Left renal cortex interstitium (tissue), 4 donors: ENCODE results near the gene CFAP54. TPM values are rescaled to one million over a fixed set of nuclear protein-coding genes. Genes with fewer than 3 reads are reported as not detected.
"Not testable (repeated sequence)": the region's sequence is repeated elsewhere in the genome, so short reads cannot be mapped to it uniquely, and the experiment has no call there.

ENCODE experiments used
- DNase-seq, 4 donors: peaks; one replicate each; pipeline ENCODE4 v3.0.0-alpha.2; 2013; ENCODE audit warnings: low read depth in 4 of 4, low spot score in 2 of 4, missing footprints in 1 of 4
- polyA plus RNA-seq, 4 donors: library from polyadenylated mRNA; unstranded; fragments of 120-200 nt; gene quantifications; one replicate each; pipeline ENCODE4 v1.2.1, GENCODE V29; 2013; ENCODE audit not compliant: insufficient read length in 4 of 4

Gene CFAP54
- polyA plus RNA-seq, 4 donors: 2.0 to 3.7 (median 3.1) TPM

- peak in 2 of 4 donors; percentile 13 to 20 for DNase-seq
Observed at GRCh38 chr12:96719660-96720362, 230.4 kb downstream of the CFAP54 start.

GRCh38 chr12:96720363-96720705 lies 231.0 kb downstream of the CFAP54 start:
- no peak for DNase-seq

GRCh38 chr12:96729466-96729865 lies 240.1 kb downstream of the CFAP54 start:
- DNase-seq: not testable (repeated sequence)

GRCh38 chr12:96729886-96730285 lies 240.5 kb downstream of the CFAP54 start:
- DNase-seq: no peak

DNA sequence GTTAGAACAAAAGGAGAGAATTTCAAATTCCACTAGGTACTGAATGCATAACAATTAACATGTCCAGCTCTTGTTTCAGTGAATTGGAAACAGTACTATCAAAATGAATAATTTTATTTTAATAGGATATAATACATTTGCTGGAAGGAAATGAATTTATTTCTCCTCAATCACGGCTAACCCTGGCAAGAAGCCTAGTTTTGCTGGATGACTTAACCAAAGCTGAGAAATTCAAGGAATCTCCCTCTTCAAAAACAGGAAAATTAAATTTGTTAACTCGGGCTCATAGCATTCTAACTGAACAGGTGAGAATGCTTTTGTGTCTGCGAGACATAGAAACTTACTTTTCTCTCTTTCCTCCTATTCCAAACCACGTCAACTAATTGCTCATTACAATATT lies 254.2 kb downstream of the CFAP54 start:
- no peak for DNase-seq

- DNase-seq: no peak
Observed at GRCh38 chr12:96749999-96750398, 260.6 kb downstream of the CFAP54 start.

GRCh38 chr12:96751626-96752025 lies 262.2 kb downstream of the CFAP54 start:
- DNase-seq: no peak

GRCh38 chr12:96752211-96752610 lies 262.8 kb downstream of the CFAP54 start:
- no peak for DNase-seq

GRCh38 chr12:96766232-96766631 lies 276.9 kb downstream of the CFAP54 start:
- no peak for DNase-seq

DNA sequence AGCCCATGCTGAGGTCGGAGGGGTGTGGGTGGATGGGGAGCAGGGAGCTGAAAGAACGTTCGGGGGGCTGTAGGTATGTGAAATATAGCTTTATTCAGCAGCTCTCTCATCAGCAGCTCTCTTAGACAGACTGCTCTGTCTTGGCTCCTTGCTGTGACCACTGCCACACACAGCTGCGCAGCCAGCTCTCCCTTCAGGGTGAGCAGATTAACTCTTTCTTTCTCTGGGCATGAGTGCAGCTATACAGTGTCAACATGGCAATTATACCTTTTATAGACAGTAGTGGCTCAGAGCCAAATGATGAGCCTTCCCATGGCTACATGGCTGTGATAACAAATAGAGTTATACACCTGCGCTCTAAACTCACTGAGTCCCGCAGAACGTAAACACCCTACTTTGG lies 280.0 kb downstream of the CFAP54 start:
- no peak for DNase-seq

DNA sequence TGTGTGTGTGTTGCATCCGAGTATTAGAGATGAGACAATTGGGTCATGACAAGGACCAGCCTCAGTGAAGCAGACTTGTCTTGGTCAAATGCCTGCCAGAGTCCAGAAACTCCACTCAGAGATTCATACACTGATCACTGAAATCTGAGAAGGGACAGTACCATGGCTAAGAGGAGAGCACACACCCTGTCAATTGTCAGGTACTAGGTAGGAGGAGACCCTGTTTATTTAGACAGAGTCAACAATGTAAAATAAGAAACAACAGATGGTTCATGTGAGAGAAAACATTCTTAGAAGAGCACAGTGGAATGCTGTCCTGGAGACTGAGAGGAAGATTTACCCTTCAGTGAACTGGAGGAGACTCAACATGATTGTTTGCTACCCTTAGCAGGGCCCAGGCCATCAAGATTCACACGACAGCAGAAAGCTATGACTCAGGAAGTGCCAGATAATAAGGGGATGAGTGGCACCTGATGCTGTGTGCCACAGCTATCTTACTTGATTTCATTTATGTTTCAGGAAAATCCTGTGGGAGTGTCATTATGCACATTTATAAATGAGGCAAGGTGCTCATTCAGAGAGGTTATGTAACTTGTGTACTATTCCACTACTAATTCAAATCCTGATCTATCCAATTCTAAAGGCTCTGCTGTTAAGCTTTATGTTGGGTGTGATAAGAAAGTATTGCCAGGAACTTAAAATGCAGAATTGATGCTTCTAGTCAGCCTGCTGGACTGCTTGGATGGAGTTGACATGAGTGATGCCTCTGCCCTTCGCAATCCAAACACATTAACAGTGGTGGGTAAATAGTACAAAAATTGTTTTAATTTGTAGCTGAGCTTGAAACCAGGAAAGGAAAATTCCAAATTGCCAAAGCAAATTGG lies 281.1 kb downstream of the CFAP54 start:
- DNase-seq: peak in 1 of 4 donors; percentile 1

- DNase-seq: no peak
Observed at GRCh38 chr12:96773031-96773430, 283.7 kb downstream of the CFAP54 start.

DNA sequence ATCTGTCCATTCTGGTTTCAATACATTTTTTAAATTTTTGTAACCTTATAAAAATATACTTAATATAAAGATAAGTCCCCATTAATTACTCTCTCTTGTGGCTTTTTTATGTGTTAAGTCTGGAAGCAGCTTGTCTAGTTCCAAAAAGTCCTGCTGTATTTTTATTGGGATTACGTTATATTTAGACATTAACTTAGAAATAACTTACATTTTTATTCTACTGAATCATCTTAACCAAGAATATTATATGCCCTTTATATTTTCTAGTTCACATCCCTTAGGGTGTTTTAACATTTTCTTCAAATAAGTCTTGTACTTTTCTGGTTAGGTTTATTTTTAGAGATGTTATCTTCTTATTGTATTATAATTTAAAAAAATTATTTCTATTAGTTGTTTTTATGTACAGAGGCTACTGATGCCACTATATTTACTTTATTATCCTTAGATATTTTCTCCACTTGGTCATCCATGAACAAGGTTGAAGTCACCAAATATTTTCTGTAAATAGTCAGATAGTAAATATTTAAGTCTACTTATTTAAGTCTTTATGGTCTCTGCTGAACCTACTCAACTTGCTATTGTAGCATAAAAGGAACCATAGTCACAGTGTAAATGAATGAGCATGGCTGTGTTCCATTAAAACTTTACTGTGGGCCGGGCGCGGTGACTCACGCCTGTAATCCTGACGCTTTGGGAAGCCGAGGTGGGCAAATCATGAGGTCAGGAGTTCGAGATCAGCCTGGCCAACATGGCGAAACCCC lies 285.3 kb downstream of the CFAP54 start:
- no peak for DNase-seq

DNA sequence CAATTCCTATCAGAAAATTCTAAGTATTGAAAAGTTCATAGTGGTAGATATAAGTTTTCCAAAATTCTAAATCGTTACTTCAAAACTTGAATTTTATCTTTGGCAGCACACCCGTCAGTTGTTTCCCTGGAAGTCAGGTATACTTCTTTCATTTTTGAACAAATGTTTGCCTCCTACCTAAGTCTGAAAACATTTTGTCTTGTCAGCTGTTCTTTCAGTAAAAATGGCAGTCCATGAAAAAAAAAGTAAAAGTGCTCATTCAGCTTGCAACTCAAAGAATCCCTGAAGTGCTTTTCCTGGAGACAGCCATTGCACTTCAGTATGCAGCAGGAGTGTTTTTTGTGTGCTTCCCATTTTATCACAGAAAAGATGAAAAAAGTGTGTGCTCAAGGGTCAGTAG lies 287.5 kb downstream of the CFAP54 start:
- DNase-seq: no peak

DNA sequence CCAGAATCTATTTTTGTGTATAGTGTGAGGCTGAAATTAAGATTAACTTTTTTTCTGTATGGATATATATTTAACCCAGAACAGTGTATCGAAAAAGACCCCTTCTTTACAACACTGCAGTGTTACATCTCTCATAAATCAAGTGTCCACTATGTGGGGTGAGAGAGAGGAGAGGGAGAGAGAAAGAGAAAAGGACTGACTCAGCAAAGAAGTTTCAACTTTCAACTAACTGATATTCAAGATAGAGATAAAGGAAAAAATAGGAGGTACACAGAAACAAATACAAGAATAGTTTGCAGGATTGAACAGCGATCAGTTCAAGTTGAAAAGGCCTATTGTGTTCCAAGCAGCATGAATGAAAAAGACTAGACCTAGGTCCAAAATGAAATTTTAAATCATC lies 291.0 kb downstream of the CFAP54 start:
- no peak for DNase-seq

DNA sequence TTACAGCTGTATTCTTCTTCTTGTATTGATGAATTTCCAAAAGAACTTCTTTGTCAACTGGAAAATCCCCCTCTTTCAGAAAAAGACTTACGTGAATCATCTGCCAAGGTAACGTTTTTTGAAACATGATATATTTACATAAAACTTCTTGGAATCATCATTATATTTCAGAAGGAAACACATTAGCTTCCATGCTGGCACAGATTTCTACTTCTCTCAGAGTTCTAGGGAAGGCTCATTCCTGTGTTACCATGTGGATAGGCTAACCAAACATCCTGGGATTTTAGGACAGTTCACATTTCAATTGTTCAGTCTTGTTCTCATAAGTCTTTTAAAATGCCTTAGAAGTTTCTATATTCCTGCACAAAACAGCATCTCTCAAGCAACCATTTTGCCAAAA lies 297.4 kb downstream of the CFAP54 start:
- no peak for DNase-seq

DNA sequence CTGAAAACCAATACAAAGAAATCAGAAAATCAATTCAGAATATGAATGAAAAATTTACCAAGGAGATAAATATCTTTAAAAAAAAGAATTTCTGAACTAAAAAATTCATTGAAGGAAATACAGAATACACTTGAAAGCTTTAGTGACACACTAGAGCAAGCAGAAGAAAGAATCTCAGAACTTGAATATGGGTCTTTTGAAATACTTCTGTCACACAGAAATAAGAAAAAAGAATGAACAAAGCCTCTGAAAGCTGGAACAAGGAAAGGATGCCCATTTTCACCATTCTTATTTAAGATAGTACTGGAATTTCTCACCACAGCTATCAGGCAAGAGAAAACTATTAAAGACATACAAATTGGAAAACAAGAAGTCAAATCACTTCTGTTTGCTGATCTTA lies 314.6 kb downstream of the CFAP54 start:
- no peak for DNase-seq

DNA sequence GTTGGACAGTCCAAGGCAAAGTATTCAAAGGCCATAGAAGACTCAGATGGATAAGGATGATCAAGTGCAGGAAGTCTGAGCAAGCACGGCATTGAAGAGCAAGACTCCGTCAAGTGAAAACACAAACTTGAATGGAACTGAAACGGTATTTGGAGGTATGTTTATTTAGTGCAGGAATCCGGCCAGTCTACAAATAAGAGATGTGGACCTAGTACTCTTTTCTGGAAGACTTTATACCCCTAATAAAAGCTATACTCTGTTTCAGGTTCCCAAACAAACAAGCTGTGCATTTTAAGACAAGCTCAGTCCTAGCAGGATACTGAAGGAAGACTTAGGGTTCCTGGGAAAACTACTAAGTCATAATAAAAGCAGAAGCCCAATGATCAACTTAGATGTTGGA lies 316.9 kb downstream of the CFAP54 start:
- DNase-seq: no peak

DNA sequence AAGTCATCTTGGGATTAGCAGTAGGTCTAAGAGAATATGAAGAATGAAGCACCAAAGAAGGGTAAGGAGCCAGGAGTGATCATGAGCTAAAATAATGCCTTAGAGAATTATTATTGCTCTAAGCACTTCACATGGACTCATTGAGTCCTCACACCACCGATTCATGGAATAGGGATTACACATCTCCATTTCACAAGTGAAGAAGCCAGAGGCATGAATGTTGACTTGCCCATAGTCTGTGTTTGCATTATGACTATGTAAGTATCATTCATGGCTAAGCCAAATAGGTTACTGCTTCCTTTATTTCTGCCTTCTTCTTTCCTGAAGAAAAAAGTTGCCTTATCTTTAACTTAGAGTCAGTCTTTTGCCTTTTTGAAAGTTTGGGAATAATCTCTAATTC lies 318.4 kb downstream of the CFAP54 start:
- no peak for DNase-seq

DNA sequence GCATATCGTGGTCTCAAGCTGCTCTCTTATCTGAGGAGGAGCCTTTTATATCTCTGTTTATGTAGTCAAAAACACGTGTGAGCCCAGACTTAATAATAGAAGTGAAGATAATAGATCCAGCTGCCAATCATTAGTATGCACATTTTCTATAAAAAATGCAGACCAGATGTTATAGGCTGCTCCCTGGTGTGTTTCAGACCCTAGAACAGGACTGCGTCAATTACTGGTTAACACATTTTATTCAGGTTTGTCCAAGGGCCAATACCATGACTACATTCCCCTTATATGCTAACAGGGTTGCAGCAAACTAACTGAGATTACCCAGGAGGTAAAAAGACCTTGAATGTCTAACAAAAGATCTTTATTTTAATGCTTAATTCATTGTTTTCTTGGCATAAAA lies 319.2 kb downstream of the CFAP54 start:
- no peak for DNase-seq

- DNase-seq: no peak
Observed at GRCh38 chr12:96809522-96809921, 320.1 kb downstream of the CFAP54 start.
